B cell (primary cell): ENCODE data around the gene H3-3A. TPM values are rescaled to one million over a fixed set of nuclear protein-coding genes. Genes with fewer than 3 reads are reported as not detected.

ENCODE experiments used
- ATAC-seq: fragments of 200-7000 bp; cut with Tn5 transposase; one replicate; pipeline ENCODE4 v1.10.0; 2021; ENCODE audit warnings: low read depth, mild to moderate bottlenecking, moderate number of reproducible peaks, moderate library complexity
- CTCF ChIA-PET: fragments of 350-600 bp; sonication (Branson Sonifier 250); formaldehyde crosslinking; loops from one replicate; lab custom pipeline; 2021; ENCODE audit warnings: antibody characterized with exemption, inconsistent platforms; lab: Charles Lee
- POLR2A ChIA-PET: fragments of 350-600 bp; sonication (Branson Sonifier 250); formaldehyde crosslinking; loops from one replicate; lab custom pipeline; 2021; ENCODE audit warnings: antibody characterized with exemption; lab: Charles Lee
- DNase-seq: peaks from one replicate; pipeline ENCODE4 v3.0.0; 2013
- H2AFZ ChIP-seq: 2 replicates; pipeline ENCODE4 v1.6.1; 2012; ENCODE audit warnings: mild to moderate bottlenecking, low read depth, low read length; ENCODE audit not compliant: insufficient read depth, poor library complexity, severe bottlenecking
- H3K27ac ChIP-seq, 2 donors: 1 replicate in 1 of 2; 2 replicates in 1 of 2; pipeline ENCODE4 v1.5.1; 2012 to 2013; ENCODE audit warnings: low read length in 2 of 2, mild to moderate bottlenecking in 2 of 2, moderate library complexity in 1 of 2
- H3K27me3 ChIP-seq, 4 experiments: fragments of 200-600 bp in 1 of 4; sonication (generic) in 1 of 4; replicated peaks in 1 of 4; 1 replicate in 2 of 4; 2 replicates in 2 of 4; pipeline versions ENCODE4 v1.6.1 to v1.7.0; 2013 to 2016; ENCODE audit warnings: low read length in 3 of 4, mild to moderate bottlenecking in 2 of 4, mixed read lengths in 1 of 4, moderate library complexity in 1 of 4; ENCODE audit not compliant: insufficient read depth in 4 of 4, control insufficient read depth in 3 of 4; ENCODE audit errors: control extremely low read depth in 1 of 4
- H3K36me3 ChIP-seq, 2 experiments: replicated peaks in 1 of 2; 1 replicate in 1 of 2; 2 replicates in 1 of 2; pipeline versions ENCODE4 v1.6.1 to v1.7.1; 2013; ENCODE audit warnings: low read length in 1 of 2; ENCODE audit not compliant: insufficient read depth in 2 of 2, control insufficient read depth in 1 of 2; ENCODE audit errors: control extremely low read depth in 1 of 2, extremely low read depth in 1 of 2
- H3K4me1 ChIP-seq, 2 donors: fragments of 200-600 bp in 1 of 2; sonication (generic) in 1 of 2; 1 replicate in 1 of 2; 2 replicates in 1 of 2; pipeline versions ENCODE4 v1.5.1 to v1.6.1; 2013 to 2017; ENCODE audit warnings: low read length in 2 of 2; ENCODE audit not compliant: control insufficient read depth in 2 of 2, insufficient read depth in 2 of 2
- H3K4me2 ChIP-seq: replicated peaks from 2 replicates; pipeline ENCODE3; 2012; ENCODE audit warnings: mild to moderate bottlenecking, low read depth, low read length; ENCODE audit not compliant: poor library complexity, severe bottlenecking
- H3K4me3 ChIP-seq, 5 experiments: fragments of 200-600 bp in 1 of 5; sonication (generic) in 1 of 5; 1 replicate in 3 of 5; 2 replicates in 2 of 5; pipeline versions ENCODE4 v1.5.1 to v1.7.0; 2011 to 2016; ENCODE audit warnings: low read length in 4 of 5, mild to moderate bottlenecking in 4 of 5, low read depth in 2 of 5, control low read depth in 1 of 5, moderate library complexity in 1 of 5; ENCODE audit not compliant: insufficient read depth in 1 of 5; ENCODE audit errors: control extremely low read depth in 1 of 5, extremely low read depth in 1 of 5
- H3K79me2 ChIP-seq: fragments of 200-600 bp; sonication (generic); one replicate; pipeline ENCODE4 v1.6.0; 2016; ENCODE audit warnings: low read length; ENCODE audit not compliant: control insufficient read depth, insufficient read depth
- H3K9ac ChIP-seq: fragments of 200-600 bp; sonication (generic); 2 replicates; pipeline ENCODE4 v1.6.1; 2017; ENCODE audit warnings: mild to moderate bottlenecking, low read length, moderate library complexity
- H3K9me3 ChIP-seq, 3 donors: one replicate each; pipeline versions ENCODE4 v1.6.1 to v1.7.1; 2013; ENCODE audit warnings: low read length in 2 of 3; ENCODE audit not compliant: control insufficient read depth in 2 of 3, insufficient read depth in 1 of 3; ENCODE audit errors: control extremely low read depth in 1 of 3
- H4K20me1 ChIP-seq: 2 replicates; pipeline ENCODE4 v1.6.0; 2012; ENCODE audit warnings: mild to moderate bottlenecking, low read length; ENCODE audit not compliant: insufficient read depth, control insufficient read depth, poor library complexity, severe bottlenecking
- H3K27ac Mint-ChIP-seq: one replicate; pipeline ENCODE4 v1.8.0; 2021; ENCODE audit warnings: mixed read lengths
- H3K27me3 Mint-ChIP-seq: one replicate; pipeline ENCODE4 v1.8.0; 2021; ENCODE audit warnings: mixed read lengths
- H3K4me1 Mint-ChIP-seq: one replicate; pipeline ENCODE4 v1.8.0; 2021; ENCODE audit warnings: mixed read lengths
- H3K4me3 Mint-ChIP-seq: one replicate; pipeline ENCODE4 v1.8.0; 2021; ENCODE audit warnings: mixed read lengths
- H3K9me3 Mint-ChIP-seq: one replicate; pipeline ENCODE4 v1.8.0; 2022; ENCODE audit warnings: mixed read lengths; ENCODE audit not compliant: insufficient read depth
- CTCF ChIP-seq: fragments of 200-600 bp; IDR thresholded peaks from one replicate; pipeline ENCODE4 v1.8.0; 2022; ENCODE audit warnings: antibody characterized with exemption, mild to moderate bottlenecking
- EZH2 ChIP-seq: IDR thresholded peaks from 2 replicates; pipeline ENCODE4 v1.6.1; 2012; ENCODE audit warnings: borderline replicate concordance, low read depth, mild to moderate bottlenecking, moderate library complexity, low read length; ENCODE audit not compliant: insufficient read depth, poor library complexity, severe bottlenecking
- WGBS: methylation state at CpG from one replicate; pipeline ENCODE4 v1.1.5; 2013; ENCODE audit warnings: missing lambda C conversion rate; ENCODE audit not compliant: insufficient coverage; 5-methylcytosine and 5-hydroxymethylcytosine counted together
- intact Hi-C: fragments of 100-400 bp; cut with micrococcal nuclease; formaldehyde crosslinking; loops from one replicate; pipeline ENCODE4 v1.10.0; 2022
- polyA plus RNA-seq: library from polyadenylated mRNA; depleted of rRNA; stranded (reverse); fragments of >200 nt; gene quantifications from 2 replicates; pipeline ENCODE4 v1.2.3, GENCODE V29; 2012
- total RNA-seq, 2 donors: library from RNA; stranded (reverse); fragments of 120-200 nt in 1 of 2; gene quantifications; 1 replicate in 1 of 2; 2 replicates in 1 of 2; pipeline versions ENCODE4 v1.2.3 to v1.2.4, GENCODE V29; 2013 to 2022

H3-3A gene
- total and polyA plus RNA-seq, 2 donors (not counting 1 experiment from before 2014, with no cell fraction given), result 349 to 561 TPM

- H3K4me1 ChIP-seq, result peaks cover 34 to 35% of the 10 kb centered on the region in 2 donors
- peak overlapping the region; percentile 64 for H3K4me2 ChIP-seq
- DNase-seq, result peak; percentile 90
- no peaks in the 10 kb centered on the region for H3K27me3 ChIP-seq
- ChIA-PET CTCF (interaction anchor here (0.6 to 4.1 kb wide), 17 partner anchors 12 to 378 kb away, joined by 3 to 22 read pairs (median 5); partner anchors contain the start of genes H3-3A, LIN9, PARP1 and SDE2), POLR2A (interaction anchor here (0.6 to 3.8 kb wide), 11 partner anchors 12 to 333 kb away, joined by 3 to 102 read pairs (median 3); partner anchors contain the start of genes H3-3A and SDE2)
- no peak overlapping the region for H3K9ac ChIP-seq
- no peak for TF ChIP-seq CTCF
- TF ChIP-seq EZH2, result no peak
- H3K9me3 ChIP-seq, result no peaks in the 10 kb centered on the region
- peak overlapping the region; percentile 31 for H2AFZ ChIP-seq
- peak overlapping the region; percentile 70 to 87 for H3K27ac ChIP-seq
- H4K20me1 ChIP-seq, result no peaks in the 10 kb centered on the region
- Mint-ChIP-seq H3K27me3 (no peaks in the 10 kb centered on the region), H3K4me1 (peaks cover 44% of the 10 kb centered on the region), H3K4me3 (peak overlapping the region; percentile 81), H3K27ac (peak overlapping the region; percentile 97), H3K9me3 (no peaks in the 10 kb centered on the region)
- intact Hi-C loops, result loop anchor here (1.0 kb wide), 2 partner anchors 27 to 33 kb away; partner anchors contain the start of gene H3-3A
- no peaks in the 10 kb centered on the region for H3K36me3 ChIP-seq
- H3K4me3 ChIP-seq, result peak overlapping the region in 1 of 5 experiments; percentile 9
- no peaks in the 10 kb centered on the region for H3K79me2 ChIP-seq
- ATAC-seq, result peak; percentile 92
- WGBS, result 0% methylated on average over 1 of the region's 7 CpGs
These were observed 33.4 kb upstream of the H3-3A start for GRCh38 chr1:226029093-226029496.

GRCh38 chr1:226029568-226030225, 32.8 kb upstream of the H3-3A start:
- POLR2A ChIA-PET, result interaction anchor here (0.6 to 3.8 kb wide), 9 partner anchors 11 to 332 kb away, joined by 3 to 102 read pairs (median 4); partner anchors contain the start of genes H3-3A and SDE2
- ATAC-seq (no peak), DNase-seq (no peak)
- peak overlapping the region; percentile 97 for H3K27ac Mint-ChIP-seq
- Histone ChIP-seq H3K27me3 (no peaks in the 10 kb centered on the region), H3K4me3 (no peak overlapping the region), H3K4me2 (peak overlapping the region; percentile 64), H3K9ac (no peak overlapping the region), H3K9me3 (no peaks in the 10 kb centered on the region), H3K36me3 (no peaks in the 10 kb centered on the region), H3K79me2 (no peaks in the 10 kb centered on the region), H3K4me1 (peaks cover 38 to 41% of the 10 kb centered on the region in 2 donors), H4K20me1 (no peaks in the 10 kb centered on the region), H2AFZ (peak overlapping the region; percentile 31), H3K27ac (peak overlapping the region; percentile 70 to 87)
- peaks cover 46% of the 10 kb centered on the region for H3K4me1 Mint-ChIP-seq
- TF ChIP-seq EZH2, result no peak
- TF ChIP-seq CTCF, result no peak
- H3K27me3 Mint-ChIP-seq, result no peaks in the 10 kb centered on the region
- peak overlapping the region; percentile 81 for H3K4me3 Mint-ChIP-seq
- CTCF ChIA-PET, result interaction anchor here (0.6 to 4.1 kb wide), 19 partner anchors 8 to 378 kb away, joined by 3 to 22 read pairs (median 4); partner anchors contain the start of genes H3-3A, LIN9, PARP1 and SDE2
- intact Hi-C loops, result loop anchor here (1.0 kb wide), 2 partner anchors 27 to 33 kb away; partner anchors contain the start of gene H3-3A
- no peaks in the 10 kb centered on the region for H3K9me3 Mint-ChIP-seq
- 45% methylated on average over 2 of the region's 7 CpGs for WGBS
